Right cardiac atrium (tissue), 5 donors: Measurements from ENCODE around the gene RHBDL2. TPM values are rescaled to one million over a fixed set of nuclear protein-coding genes. Genes with fewer than 3 reads are reported as not detected.

Source experiments
- ATAC-seq, 2 donors: fragments of 200-7000 bp; cut with Tn5 transposase; one replicate each; pipeline versions ENCODE4 v1.8.0 to v1.9.1; 2020; ENCODE audit warnings: moderate library complexity in 2 of 2, mild to moderate bottlenecking in 1 of 2
- DNase-seq, 3 donors: peaks; one replicate each; pipeline ENCODE4 v3.0.0-alpha.2; 2020
- H3K27ac ChIP-seq: one replicate; pipeline ENCODE4 v1.5.1; 2013; ENCODE audit warnings: mild to moderate bottlenecking, low read length, control low read depth, moderate library complexity
- H3K27me3 ChIP-seq: one replicate; pipeline ENCODE4 v1.6.1; 2013; ENCODE audit not compliant: control insufficient read depth, insufficient read depth
- H3K4me1 ChIP-seq: one replicate; pipeline ENCODE4 v1.6.1; 2013; ENCODE audit warnings: low read length; ENCODE audit not compliant: control insufficient read depth, insufficient read depth
- H3K4me3 ChIP-seq: one replicate; pipeline ENCODE4 v1.5.1; 2013; ENCODE audit warnings: low read length, control low read depth
- H3K9me3 ChIP-seq: one replicate; pipeline ENCODE4 v1.6.1; 2013; ENCODE audit warnings: low read length; ENCODE audit not compliant: control insufficient read depth
- WGBS: extraction: QIAGEN DNeasy Blood & Tissue Kit; methylation state at CpG from one replicate; pipeline ENCODE4 v1.1.7; 2013; 5-methylcytosine and 5-hydroxymethylcytosine counted together
- intact Hi-C, 4 donors: fragments of 100-400 bp; cut with DNase I; formaldehyde crosslinking; loops; one replicate each; pipeline versions ENCODE4 v1.11.0 to v1.14.0; 2022 to 2023
- polyA plus RNA-seq: library from polyadenylated mRNA; stranded (reverse); fragments of 200-250 nt; gene quantifications from one replicate; pipeline ENCODE4 v1.2.3, GENCODE V29; 2013
- total RNA-seq, 4 donors: library from RNA; stranded (reverse); fragmentation: NEBNext Ultra II Directional; extraction: Animal tissue kit (Norgen Biotek cat#: 25700); gene quantifications; one replicate each; pipeline ENCODE4 v1.2.1, GENCODE V29; 2021
- donor health status: healthy with polysubstance abuse.
- donor health status: DM: no; HTN: yes; CAD: no.
- donor health status: DM: no; HTN: no; CAD: no.
- donor health status: DM: no; HTN: yes; CAD: no; lungs with severe emphysema.
- donor health status: DM: yes; HTN: yes; CAD: no.

The RHBDL2 gene
- total and polyA plus RNA-seq, 5 donors, result 0.23 to 0.39 (median 0.26) TPM; not detected in 1

DNA sequence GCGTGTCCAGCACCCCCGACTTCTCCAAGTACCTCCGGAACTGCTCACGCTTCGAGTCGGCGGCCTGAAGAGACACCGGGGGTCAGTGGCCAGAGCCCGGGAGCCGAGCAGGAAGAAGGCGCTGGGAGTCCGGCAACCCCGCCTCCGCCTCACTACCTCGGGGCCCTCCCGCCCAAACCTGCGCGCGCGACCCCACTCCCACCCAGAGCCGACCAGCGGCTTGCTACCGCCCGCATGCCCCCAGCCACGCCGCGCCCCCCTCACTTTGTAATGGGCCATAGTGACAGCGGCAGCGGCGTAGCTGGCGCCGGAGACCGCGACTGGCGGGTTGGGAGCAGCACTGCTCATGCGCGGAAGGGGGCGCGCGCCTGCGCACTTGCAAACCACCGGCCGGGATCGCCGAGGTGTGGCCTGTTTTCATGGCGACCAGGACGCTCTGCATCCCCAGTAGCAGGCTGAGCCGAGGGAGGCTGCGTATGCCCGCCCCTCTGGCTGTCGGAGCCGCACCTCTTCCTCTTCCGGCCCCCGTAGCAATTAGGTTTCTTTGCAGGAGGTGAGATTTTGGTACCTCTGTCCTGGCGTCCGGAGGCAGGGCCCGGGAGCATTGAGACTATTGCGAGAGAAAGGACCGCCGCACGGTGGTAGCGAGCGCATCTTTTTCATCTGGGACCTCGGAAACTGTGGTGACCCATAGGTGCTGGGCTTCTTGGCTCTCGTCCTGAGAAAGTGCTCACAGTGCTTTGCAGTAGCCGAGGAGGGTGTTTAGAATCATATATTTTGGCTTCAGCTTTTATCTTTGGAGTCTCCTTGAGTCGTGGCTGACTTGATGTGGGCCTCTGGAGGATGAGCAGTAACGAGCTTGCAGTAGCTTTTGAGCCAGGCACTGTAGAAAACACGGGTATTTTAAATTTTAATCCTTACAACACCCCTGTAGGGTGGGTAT is 68.3 kb downstream of the RHBDL2 start, which contains the start of gene MYCBP:
MYCBP (minus strand) TSS at position 322 of the 943 bp plus-strand sequence; CDS start at position 279, 43 bp downstream.
- Histone ChIP-seq H3K27me3 (no peaks in the 10 kb centered on the region), H3K4me3 (peak within 1 kb of the TSS; percentile 83), H3K4me1 (no peaks in the 10 kb centered on the region), H3K9me3 (no peaks in the 10 kb centered on the region), H3K27ac (peak within 1 kb of the TSS; percentile 28)
- WGBS, result under 1% methylated on average over 69 of the region's 69 CpGs
- intact Hi-C loops, result no loop called here
- peak; percentile 100 for ATAC-seq
- DNase-seq, result peak; percentile 96 to 98 (median 98)

GRCh38 chr1:38872401-38873026 is 69.1 kb downstream of the RHBDL2 start:
- H3K9me3 ChIP-seq, result no peaks in the 10 kb centered on the region
- peak in 1 of 2 donors; percentile 30 for ATAC-seq
- peak overlapping the region; percentile 83 for H3K4me3 ChIP-seq
- peak in 1 of 3 donors; percentile 27 for DNase-seq
- no peaks in the 10 kb centered on the region for H3K27me3 ChIP-seq
- WGBS, result 4% methylated on average over 25 of the region's 25 CpGs
- H3K27ac ChIP-seq, result no peak overlapping the region
- no peaks in the 10 kb centered on the region for H3K4me1 ChIP-seq
- intact Hi-C loops, result no loop called here

DNA sequence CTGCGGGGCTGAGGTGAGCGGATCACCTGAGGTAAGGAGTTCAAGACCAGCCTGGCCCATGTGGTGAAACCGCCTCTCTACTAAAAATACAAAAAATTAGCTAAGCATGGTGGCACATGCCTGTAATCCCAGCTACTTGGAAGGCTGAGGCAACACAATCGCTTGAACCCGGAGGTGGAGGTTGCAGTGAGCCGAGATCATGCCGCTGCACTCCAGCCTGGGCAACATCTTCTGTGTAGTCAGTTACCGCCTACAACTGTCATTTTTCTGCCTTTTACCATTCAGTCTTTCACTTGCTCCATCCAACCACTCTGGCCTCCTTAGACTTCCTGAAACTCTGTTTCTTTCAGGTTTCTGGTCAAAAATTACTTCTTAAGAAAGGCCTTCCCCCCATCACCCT is 70.6 kb downstream of the RHBDL2 start:
- no peak overlapping the region for H3K27ac ChIP-seq
- no peak for ATAC-seq
- WGBS, result 91% methylated on average over 8 of the region's 8 CpGs
- H3K9me3 ChIP-seq, result no peaks in the 10 kb centered on the region
- no peaks in the 10 kb centered on the region for H3K4me1 ChIP-seq
- intact Hi-C loops, result no loop called here
- no peak for DNase-seq
- no peaks in the 10 kb centered on the region for H3K27me3 ChIP-seq
- no peak overlapping the region for H3K4me3 ChIP-seq

DNA sequence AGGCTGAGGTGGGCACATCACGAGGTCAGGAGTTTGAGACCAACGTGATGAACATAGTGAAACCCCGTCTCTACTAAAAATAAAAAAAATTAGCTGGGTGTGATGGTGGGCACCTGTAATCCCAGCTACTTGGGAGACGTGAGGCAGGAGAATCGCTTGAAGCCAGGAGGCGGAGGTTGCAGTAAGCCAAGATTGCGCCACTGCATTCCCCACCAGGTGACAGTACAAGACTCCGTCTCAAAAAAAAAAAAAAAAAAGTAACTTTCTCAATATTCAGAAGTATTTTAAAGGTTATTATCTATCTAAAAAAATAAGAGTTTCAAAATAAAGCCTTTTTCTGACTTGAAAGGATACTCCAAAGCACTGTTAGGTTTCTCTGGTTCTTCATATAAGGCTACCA is 74.4 kb downstream of the RHBDL2 start:
- no peak overlapping the region for H3K27ac ChIP-seq
- H3K4me3 ChIP-seq, result no peak overlapping the region
- no peak for ATAC-seq
- 94% methylated on average over 8 of the region's 8 CpGs for WGBS
- DNase-seq, result no peak
- no peaks in the 10 kb centered on the region for H3K27me3 ChIP-seq
- H3K9me3 ChIP-seq, result no peaks in the 10 kb centered on the region
- H3K4me1 ChIP-seq, result no peaks in the 10 kb centered on the region
- intact Hi-C loops, result loop anchor here in 3 of 4 donors (10.0 kb wide), 2 partner anchors 128 to 228 kb away; partner anchors contain the start of gene AKIRIN1 (in 2 of the 3)

DNA sequence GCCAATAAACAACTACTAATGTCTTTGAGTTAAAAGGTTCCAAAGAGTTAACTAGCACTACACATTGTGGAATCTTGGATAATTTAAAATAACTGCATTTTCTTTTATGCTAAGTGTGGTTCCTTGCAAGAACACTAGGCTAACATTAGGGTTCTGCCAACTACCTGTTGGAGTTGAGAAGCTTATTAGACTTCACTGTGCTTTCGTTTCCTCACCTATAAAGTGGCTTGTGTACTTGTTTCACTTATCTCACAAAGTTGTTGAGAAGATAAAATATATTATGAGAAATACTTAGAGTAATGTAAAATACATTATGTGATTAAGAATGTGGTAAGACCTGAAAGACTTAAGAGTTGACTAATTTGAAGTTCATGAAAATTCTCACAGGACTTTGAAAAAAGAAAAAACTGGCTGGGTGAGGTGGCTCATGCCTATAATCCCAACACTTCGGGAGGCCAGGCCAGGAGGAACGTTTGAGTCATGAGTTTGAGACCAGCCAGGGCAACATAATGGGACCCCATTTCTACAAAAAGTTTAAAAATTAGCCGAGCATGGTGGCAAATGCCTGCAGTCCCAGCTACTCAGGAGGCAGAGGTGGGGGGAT is 76.4 kb downstream of the RHBDL2 start:
- intact Hi-C loops, result loop anchor here in 3 of 4 donors (10.0 kb wide), 2 partner anchors 130 to 230 kb away; partner anchors contain the start of gene AKIRIN1 (in 2 of the 3)
- WGBS, result 82% methylated on average over 4 of the region's 4 CpGs
- no peak for ATAC-seq
- Histone ChIP-seq H3K4me1 (peaks cover 2% of the 10 kb centered on the region), H3K9me3 (no peaks in the 10 kb centered on the region), H3K4me3 (no peak overlapping the region), H3K27ac (no peak overlapping the region), H3K27me3 (no peaks in the 10 kb centered on the region)
- no peak for DNase-seq

DNA sequence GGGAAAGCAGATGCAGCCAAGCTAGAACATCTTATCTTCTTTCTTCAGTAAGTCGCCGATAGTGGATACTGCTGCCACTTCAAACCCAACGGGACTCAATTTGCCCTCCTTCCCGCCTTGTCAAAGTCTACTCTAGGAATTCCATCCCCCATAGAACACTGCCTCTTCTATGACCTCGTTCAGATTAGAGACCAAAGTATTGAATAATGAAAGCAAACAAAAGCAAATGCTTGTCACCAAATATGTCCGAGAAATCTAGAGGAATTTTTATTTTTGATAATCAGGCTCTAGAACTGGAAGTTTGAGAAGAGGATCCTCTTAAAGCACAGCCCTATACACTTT is 81.2 kb downstream of the RHBDL2 start:
- 4% methylated on average over 6 of the region's 6 CpGs for WGBS
- H3K27ac ChIP-seq, result peak overlapping the region; percentile 87

GRCh38 chr1:38859561-38860453 is 81.8 kb downstream of the RHBDL2 start, which contains the start of gene RRAGC:
Gene RRAGC (minus strand): TSS chr1:38859772. CDS start chr1:38859646, 126 bp downstream.
- H3K4me3 ChIP-seq, result peak within 1 kb of the TSS; percentile 90
- no peaks in the 10 kb centered on the region for H3K27me3 ChIP-seq
- under 1% methylated on average over 70 of the region's 70 CpGs for WGBS
- peaks cover 8% of the 10 kb centered on the region for H3K4me1 ChIP-seq
- no peaks in the 10 kb centered on the region for H3K9me3 ChIP-seq
- peak within 1 kb of the TSS; percentile 87 for H3K27ac ChIP-seq
- DNase-seq (peak; percentile 100), ATAC-seq (peak; percentile 99)
- intact Hi-C loops, result loop anchor here in 3 of 4 donors (10.0 kb wide), 2 partner anchors 135 to 235 kb away; partner anchors contain the start of gene AKIRIN1 (in 2 of the 3)

More for the DNA sequence above, 81.2 kb downstream of the RHBDL2 start:
- ATAC-seq (no peak), DNase-seq (no peak)
- Histone ChIP-seq H3K9me3 (no peaks in the 10 kb centered on the region), H3K27me3 (no peaks in the 10 kb centered on the region), H3K4me1 (peaks cover 8% of the 10 kb centered on the region), H3K4me3 (peak overlapping the region; percentile 87)
- intact Hi-C loops, result loop anchor here in 3 of 4 donors (10.0 kb wide), 2 partner anchors 134 to 234 kb away; partner anchors contain the start of gene AKIRIN1 (in 2 of the 3)

GRCh38 chr1:38858833-38859560 is 82.6 kb downstream of the RHBDL2 start:
- WGBS, result 1% methylated on average over 51 of the region's 51 CpGs
- Histone ChIP-seq H3K9me3 (no peaks in the 10 kb centered on the region), H3K27me3 (no peaks in the 10 kb centered on the region), H3K4me1 (peaks cover 8% of the 10 kb centered on the region), H3K4me3 (peak overlapping the region; percentile 90), H3K27ac (peak overlapping the region; percentile 71)
- ATAC-seq, result peak; percentile 29 to 45
- intact Hi-C loops, result no loop called here
- peak; percentile 64 to 82 (median 82) for DNase-seq

- no peak overlapping the region for H3K27ac ChIP-seq
- DNase-seq (no peak), ATAC-seq (no peak)
- WGBS, result 85% methylated on average over 4 of the region's 4 CpGs
- intact Hi-C loops, result no loop called here
- H3K4me1 ChIP-seq, result peaks cover 4% of the 10 kb centered on the region
- no peaks in the 10 kb centered on the region for H3K9me3 ChIP-seq
- H3K27me3 ChIP-seq, result no peaks in the 10 kb centered on the region
- H3K4me3 ChIP-seq, result no peak overlapping the region
Observed at GRCh38 chr1:38852780-38853179, 88.8 kb downstream of the RHBDL2 start.
